Measurements from ENCODE around the gene IL1RAPL1.

GRCh38 chrX:29155286-29155685, 568.0 kb downstream of the IL1RAPL1 start:
- TF ChIP-seq, protein P1, sequence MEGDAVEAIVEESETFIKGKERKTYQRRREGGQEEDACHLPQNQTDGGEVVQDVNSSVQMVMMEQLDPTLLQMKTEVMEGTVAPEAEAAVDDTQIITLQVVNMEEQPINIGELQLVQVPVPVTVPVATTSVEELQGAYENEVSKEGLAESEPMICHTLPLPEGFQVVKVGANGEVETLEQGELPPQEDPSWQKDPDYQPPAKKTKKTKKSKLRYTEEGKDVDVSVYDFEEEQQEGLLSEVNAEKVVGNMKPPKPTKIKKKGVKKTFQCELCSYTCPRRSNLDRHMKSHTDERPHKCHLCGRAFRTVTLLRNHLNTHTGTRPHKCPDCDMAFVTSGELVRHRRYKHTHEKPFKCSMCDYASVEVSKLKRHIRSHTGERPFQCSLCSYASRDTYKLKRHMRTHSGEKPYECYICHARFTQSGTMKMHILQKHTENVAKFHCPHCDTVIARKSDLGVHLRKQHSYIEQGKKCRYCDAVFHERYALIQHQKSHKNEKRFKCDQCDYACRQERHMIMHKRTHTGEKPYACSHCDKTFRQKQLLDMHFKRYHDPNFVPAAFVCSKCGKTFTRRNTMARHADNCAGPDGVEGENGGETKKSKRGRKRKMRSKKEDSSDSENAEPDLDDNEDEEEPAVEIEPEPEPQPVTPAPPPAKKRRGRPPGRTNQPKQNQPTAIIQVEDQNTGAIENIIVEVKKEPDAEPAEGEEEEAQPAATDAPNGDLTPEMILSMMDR (IDR thresholded peaks at IDR 0.05) = no peak
- TF ChIP-seq POLR2A (IDR thresholded peaks at IDR 0.05) = no peak

Measured in thyroid gland (tissue), 4 donors.